Activated T-helper 1 cell treated with anti-CD3 and anti-CD28 coated beads, Interleukin-12 subunit alpha, Interleukin-12 subunit beta, Interleukin-2, Interleukin-4 antibody, amounts not matched to agents 30 ng/mL and 10 ng/mL and 1 ng/mL, durations not matched to agents 14 hours and 24 hours and 36 hours (primary cell): ENCODE measurements around the gene CHRND. TPM values are rescaled to one million over a fixed set of nuclear protein-coding genes. Genes with fewer than 3 reads are reported as not detected.

Experiments
- DNase-seq: peaks from one replicate; pipeline ENCODE4 v3.0.0; 2021; ENCODE audit warnings: low spot score
- H3K27ac Mint-ChIP-seq: one replicate; pipeline ENCODE4 v1.8.0; 2021; ENCODE audit warnings: mild to moderate bottlenecking, mixed read lengths
- H3K27me3 Mint-ChIP-seq: one replicate; pipeline ENCODE4 v1.8.0; 2022; ENCODE audit warnings: mild to moderate bottlenecking, moderate library complexity, mixed read lengths; ENCODE audit not compliant: insufficient read depth
- H3K36me3 Mint-ChIP-seq: one replicate; pipeline ENCODE4 v1.8.0; 2021; ENCODE audit warnings: low read depth, mixed read lengths
- H3K4me1 Mint-ChIP-seq: one replicate; pipeline ENCODE4 v1.8.0; 2021; ENCODE audit warnings: low read depth, mixed read lengths
- H3K4me3 Mint-ChIP-seq: one replicate; pipeline ENCODE4 v1.8.0; 2021; ENCODE audit warnings: mild to moderate bottlenecking, moderate library complexity, mixed read lengths
- H3K9me3 Mint-ChIP-seq: one replicate; pipeline ENCODE4 v1.8.0; 2021; ENCODE audit warnings: mixed read lengths
- intact Hi-C: fragments of 100-400 bp; cut with micrococcal nuclease; formaldehyde crosslinking; loops from one replicate; pipeline ENCODE4 v1.15.1; 2024
- total RNA-seq: library from RNA; stranded (reverse); gene quantifications from 2 replicates; pipeline ENCODE4 v1.2.3, GENCODE V29; 2022

CHRND gene
- total RNA-seq = not detected in 2 replicates

DNA sequence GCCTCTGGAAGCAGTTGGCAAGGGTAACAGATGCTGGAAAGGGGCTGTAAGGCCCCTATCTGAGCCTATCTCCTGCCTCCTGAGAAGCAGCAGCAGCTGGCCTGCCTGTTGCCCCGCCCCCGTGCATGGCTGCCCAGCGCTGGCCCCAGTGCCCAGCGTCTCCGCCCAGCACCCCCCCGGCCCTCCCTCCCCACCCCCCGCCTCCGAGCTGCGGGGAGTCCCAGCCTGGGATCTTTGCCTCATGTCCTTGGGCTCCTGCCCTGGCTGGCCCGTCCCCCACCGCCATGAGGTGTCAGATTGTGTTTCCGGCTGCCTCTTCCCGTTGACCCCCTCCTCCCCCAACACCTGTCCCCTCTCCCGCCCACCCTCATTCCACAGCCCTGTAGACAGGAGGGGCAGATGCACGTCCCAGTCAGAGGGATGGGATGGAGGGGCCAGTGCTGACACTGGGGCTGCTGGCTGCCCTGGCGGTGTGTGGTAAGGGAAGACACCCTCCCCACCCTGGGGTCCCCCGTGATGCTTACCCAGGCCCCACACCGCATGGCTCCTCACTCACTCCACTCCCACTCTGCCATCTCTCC, at the start of gene CHRND:
Gene CHRND, plus strand, starts transcription at position 370 of the 581 bp plus-strand sequence. Its CDS starts 56 bp downstream, at position 426.
- DNase-seq = no peak
- Mint-ChIP-seq H3K9me3 (no peaks in the 10 kb centered on the region), H3K36me3 (no peaks in the 10 kb centered on the region), H3K4me3 (no peak within 1 kb of the TSS), H3K4me1 (peaks cover 6% of the 10 kb centered on the region), H3K27me3 (peaks cover 29% of the 10 kb centered on the region), H3K27ac (no peak within 1 kb of the TSS)
- intact Hi-C loops = loop anchor here (10.0 kb wide), 1 partner anchor 601 kb away; the partner anchor contains the start of gene NPPC

DNA sequence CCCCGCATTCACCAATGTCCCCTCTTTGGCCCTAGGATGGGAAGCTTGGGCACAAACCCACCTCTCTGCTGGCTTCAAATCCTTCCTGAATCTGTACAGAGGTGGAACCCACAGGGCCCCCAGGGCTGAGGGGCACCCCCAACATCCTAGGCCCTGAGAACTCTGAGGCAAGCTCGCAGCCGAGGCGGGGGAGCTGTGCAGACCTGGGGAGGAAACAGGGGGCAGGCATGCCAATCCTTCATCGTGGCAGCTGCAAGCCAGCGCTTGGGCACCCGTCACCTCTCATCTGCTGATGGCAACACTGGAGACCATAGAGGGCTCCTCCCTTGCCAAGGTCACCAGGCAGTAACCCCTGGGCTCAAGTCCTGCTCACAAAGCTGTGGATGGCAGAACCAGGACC, 49.2 kb upstream of the CHRND start:
- H3K9me3 Mint-ChIP-seq = no peaks in the 10 kb centered on the region
- intact Hi-C loops = no loop called here
- peaks cover 15% of the 10 kb centered on the region for H3K27me3 Mint-ChIP-seq
- H3K27ac Mint-ChIP-seq = no peak overlapping the region
- H3K36me3 Mint-ChIP-seq = no peaks in the 10 kb centered on the region
- no peak for DNase-seq
- H3K4me1 Mint-ChIP-seq = no peaks in the 10 kb centered on the region
- no peak overlapping the region for H3K4me3 Mint-ChIP-seq

DNA sequence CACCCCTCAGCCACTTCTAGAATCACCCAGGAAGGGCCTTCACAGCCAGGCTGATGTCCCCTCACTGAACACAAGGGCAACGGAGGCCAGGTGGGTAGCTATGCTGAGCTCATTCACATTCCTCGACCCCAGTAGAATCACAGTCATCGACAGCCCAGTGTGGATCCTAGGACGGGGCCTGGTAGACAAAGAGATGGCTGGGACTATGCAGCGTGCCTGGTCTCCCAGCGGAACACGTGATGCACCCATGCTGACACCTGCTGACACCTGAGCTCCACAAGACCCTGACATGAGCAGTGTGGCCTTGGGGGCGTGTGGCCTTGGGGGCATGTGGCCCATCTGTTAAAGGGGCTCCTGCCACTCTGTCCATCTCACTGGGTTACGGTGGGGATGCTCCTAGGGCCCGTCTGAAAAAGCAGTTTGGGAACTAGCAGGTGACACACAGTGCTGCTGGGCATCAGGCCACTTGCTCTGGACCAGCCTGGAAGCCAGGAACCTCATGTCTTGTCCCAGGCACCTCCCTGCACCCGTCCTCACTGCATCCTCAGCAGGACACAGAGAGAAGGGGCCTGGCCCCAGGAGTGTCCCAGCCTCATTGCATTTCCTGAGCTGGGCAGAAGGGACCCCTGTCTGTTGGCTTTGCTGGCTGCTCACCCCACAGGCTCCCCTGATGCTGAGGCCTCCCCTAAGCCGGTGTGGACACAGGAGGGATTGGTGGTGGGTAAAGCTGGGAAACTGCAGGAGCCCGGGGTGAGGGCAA, 48.0 kb upstream of the CHRND start:
- Mint-ChIP-seq H3K27me3 (peaks cover 7% of the 10 kb centered on the region), H3K4me1 (no peaks in the 10 kb centered on the region), H3K27ac (no peak overlapping the region), H3K4me3 (no peak overlapping the region), H3K9me3 (no peaks in the 10 kb centered on the region), H3K36me3 (no peaks in the 10 kb centered on the region)
- intact Hi-C loops = no loop called here
- no peak for DNase-seq

DNA sequence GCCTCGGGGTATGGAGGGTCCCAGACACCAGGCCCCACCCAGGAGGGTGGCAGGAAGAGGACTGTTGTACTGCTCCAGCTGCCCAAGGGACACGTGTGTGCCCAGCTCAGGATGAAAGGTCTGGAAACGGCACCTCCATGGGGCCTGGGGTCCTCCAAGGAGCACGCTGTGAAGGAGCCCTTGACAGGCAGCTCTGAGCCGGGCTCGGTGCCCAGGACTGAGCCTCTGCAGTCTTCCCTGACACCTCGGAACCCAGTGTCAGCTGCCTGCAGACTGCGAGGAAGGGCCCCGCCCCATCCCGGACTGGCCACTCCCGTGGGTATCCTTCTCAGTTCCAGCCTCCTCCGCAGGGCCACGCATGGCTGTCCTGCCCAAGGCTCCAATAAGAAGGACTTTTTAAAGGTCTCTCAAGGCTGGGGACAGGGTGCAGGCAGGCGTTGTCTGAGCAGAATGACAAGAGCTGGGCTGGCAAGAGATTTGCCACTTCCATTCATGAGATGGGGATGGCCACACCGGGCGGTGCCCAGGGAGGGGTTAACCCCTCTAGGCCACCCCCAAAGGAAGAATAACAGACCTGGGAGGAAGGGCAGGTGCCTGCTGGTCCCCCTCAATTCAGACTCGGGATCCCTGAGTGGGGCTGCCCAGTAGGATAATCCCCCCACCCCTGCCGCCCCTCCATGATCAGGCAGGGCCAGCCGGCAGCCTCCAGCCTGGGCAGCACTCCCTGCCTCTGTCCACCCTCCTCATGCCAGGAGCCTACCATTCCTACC, 47.2 kb upstream of the CHRND start:
- Mint-ChIP-seq H3K27me3 (peaks cover 7% of the 10 kb centered on the region), H3K36me3 (no peaks in the 10 kb centered on the region), H3K9me3 (no peaks in the 10 kb centered on the region), H3K4me1 (no peaks in the 10 kb centered on the region), H3K4me3 (no peak overlapping the region), H3K27ac (no peak overlapping the region)
- DNase-seq = no peak
- intact Hi-C loops = no loop called here

DNA sequence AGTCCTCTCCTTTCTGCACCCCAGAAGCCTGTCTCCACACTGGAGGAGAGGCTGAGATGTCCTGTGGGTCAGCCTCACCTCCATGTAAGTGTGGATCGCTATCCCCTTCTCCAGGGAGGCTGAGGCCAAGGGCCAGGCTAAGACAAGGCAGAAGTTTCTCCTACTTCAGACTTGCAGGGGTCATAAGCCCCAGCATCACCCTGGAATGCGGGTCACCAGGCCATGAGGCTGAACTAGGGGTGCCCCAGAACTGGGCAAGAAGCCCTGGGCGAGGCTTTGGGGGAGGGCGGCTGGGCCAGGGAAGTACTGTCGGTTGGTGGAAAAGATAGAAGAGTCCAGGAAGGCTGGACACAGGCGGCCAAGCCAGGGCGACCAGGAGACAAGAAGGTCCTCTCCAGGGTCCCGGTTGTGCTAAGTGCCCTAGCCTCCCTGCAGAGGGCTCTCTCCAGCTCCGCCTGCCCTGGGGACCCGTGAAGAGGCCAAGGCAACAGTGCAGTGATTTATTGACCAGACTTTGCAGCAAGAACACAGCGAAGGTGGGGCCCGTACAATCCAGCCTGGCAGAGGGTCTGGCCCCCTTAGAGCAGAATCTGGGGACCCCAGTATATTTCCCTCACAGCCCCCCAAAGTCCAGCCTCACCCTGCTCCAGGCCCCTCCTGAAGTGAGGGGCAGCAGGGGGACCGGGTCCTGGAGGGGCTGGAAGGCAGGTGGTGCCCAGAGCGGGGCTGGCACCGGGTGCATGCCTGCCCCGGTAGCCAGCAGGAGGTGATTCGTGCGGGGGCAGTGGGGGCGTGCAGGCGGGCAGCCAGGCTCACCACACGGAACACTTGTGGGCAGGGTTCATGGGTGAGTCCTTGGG, 46.4 kb upstream of the CHRND start:
- intact Hi-C loops = no loop called here
- Mint-ChIP-seq H3K9me3 (no peaks in the 10 kb centered on the region), H3K27me3 (peaks cover 10% of the 10 kb centered on the region)

DNA sequence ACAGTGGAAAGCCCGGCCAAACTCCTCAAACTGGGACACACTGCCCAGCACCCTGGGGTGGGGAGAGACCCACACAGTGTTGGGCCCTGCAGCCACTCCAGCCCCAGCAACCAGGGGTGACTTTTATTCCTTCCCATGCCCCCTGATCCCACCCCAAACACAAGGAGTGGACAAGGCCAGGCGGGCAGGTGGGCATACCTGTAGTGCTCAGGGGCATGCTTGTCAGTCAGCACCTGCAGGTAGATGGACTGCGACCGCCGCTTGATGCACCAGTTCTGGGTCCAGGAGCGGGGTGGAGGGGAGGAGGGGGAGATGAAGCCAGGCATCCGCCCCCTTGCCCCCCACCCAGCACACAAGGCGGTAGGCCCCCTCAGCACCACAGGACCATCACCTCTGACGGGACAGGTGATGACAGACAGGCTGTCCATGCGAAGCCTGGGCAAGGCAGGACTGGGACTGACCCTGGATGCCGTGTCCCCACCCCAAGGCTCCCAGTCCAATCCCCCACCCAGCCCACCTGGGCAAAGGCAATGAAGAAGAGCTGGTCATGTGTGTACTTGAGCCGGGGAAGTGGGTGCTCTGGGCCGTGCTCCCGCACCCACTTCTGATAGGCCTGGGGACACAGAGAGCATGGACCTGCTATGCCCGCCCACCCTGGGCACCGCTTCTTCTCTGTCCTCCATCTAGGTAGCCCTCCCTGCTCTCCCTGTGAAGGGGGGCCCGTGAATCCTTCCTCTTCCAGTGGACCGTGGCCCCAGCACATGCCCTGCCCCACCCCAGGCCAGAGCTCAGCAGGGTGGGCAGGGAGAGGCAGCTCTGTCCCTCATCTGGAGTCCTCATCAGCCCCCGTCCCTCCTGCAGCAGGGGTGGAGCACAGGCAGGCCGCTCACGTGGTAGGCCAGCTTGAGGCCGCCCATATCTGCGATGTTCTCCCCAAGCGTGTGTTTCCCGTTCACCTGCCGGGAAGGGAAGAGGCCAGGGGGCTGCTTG, 45.5 kb upstream of the CHRND start:
- H3K36me3 Mint-ChIP-seq = no peaks in the 10 kb centered on the region
- H3K27me3 Mint-ChIP-seq = peaks cover 13% of the 10 kb centered on the region
- H3K4me3 Mint-ChIP-seq = no peak overlapping the region
- no peak for DNase-seq
- no peaks in the 10 kb centered on the region for H3K9me3 Mint-ChIP-seq
- no peaks in the 10 kb centered on the region for H3K4me1 Mint-ChIP-seq
- intact Hi-C loops = no loop called here
- no peak overlapping the region for H3K27ac Mint-ChIP-seq

More for the DNA sequence above, 46.4 kb upstream of the CHRND start:
- H3K4me1 Mint-ChIP-seq = no peaks in the 10 kb centered on the region
- no peaks in the 10 kb centered on the region for H3K36me3 Mint-ChIP-seq
- H3K4me3 Mint-ChIP-seq = no peak overlapping the region
- H3K27ac Mint-ChIP-seq = no peak overlapping the region
- no peak for DNase-seq

DNA sequence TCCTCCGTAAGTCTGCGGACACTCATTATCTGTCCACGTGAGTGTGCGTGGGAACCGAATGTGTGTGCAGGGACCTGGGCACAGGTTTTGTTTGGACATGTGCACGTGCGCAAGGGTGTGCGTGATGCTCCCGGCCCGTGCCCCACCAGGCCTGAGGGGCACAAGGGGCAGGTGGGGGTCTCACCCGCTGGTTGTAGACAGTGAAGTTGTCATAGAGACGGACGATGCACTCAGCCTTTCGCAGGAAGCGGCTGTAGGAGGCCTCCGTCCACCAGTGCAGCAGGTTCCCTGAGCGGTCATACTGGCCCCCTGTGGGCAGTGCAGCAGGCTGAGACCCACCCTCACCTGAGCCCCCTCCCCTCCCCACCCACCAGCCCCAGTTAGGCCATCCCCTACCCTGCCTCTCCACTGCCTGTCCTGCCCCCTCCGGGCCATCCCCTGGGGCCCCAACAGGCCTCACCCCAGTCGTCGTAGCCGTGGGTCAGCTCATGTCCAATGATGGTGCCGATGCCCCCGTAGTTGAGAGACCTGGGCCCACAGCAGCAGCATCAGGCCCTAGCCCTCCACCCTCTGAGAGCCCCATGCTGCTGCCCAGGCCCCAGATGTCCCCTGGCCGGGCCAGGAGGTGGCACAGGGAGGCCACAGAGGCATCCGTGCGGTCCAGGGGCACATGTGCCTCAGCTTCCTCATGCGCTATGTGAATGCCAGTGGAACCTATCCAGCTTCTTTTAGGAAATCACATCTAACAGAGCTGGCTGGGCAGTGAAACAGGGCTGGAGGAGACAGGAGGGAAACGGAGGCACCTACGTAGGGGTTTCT, 44.4 kb upstream of the CHRND start:
- H3K36me3 Mint-ChIP-seq = no peaks in the 10 kb centered on the region
- H3K27me3 Mint-ChIP-seq = peaks cover 12% of the 10 kb centered on the region
- intact Hi-C loops = no loop called here
- no peak for DNase-seq
- no peak overlapping the region for H3K27ac Mint-ChIP-seq
- H3K4me3 Mint-ChIP-seq = no peak overlapping the region
- H3K9me3 Mint-ChIP-seq = no peaks in the 10 kb centered on the region
- H3K4me1 Mint-ChIP-seq = no peaks in the 10 kb centered on the region

DNA sequence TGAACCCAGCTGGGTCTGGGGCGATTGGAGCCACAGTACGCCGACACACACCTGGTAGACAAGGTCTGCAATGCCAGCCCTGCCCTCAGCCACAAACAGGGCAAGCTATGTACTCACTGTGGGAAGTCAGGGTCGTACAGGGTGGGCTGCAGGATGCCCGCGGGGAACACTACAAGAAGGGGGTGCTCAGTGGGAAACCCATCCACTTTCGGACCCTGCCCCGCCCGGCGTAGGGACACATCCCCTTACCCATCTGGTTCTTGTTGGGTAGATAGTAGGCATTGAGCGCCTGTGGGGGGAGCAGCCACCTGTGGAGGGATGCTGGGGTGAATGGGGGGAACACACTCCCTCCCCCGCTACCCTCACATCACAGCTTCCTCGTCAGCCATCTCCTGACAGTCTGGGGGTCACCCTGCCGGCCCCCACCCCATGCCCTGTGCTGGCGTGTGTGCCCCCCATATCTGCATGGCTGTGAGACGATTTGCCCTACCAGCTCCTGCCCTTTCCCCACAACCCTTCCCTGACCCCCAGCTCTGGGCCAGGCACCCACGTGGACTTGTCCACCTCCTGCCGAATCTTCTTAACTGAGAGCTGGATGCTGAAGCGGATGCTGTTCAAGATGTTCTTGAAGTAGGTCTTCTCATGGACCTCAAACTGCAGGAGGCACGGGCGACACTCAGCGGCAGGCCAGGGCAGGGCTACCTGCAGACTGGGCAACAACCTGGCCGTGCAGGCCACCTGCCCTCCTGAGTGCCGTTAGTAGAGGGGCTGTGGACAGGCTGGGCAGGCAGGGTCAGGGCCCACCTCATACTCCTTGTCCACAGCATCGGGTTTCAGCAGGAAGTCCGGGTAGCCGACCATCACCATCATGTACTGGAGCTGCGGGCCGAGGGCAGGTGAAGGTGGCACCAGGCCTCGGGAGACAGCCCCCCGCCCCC, 43.4 kb upstream of the CHRND start:
- H3K36me3 Mint-ChIP-seq = no peaks in the 10 kb centered on the region
- peaks cover 12% of the 10 kb centered on the region for H3K27me3 Mint-ChIP-seq
- H3K27ac Mint-ChIP-seq = no peak overlapping the region
- no peaks in the 10 kb centered on the region for H3K9me3 Mint-ChIP-seq
- intact Hi-C loops = no loop called here
- no peak overlapping the region for H3K4me3 Mint-ChIP-seq
- no peak for DNase-seq
- H3K4me1 Mint-ChIP-seq = no peaks in the 10 kb centered on the region

DNA sequence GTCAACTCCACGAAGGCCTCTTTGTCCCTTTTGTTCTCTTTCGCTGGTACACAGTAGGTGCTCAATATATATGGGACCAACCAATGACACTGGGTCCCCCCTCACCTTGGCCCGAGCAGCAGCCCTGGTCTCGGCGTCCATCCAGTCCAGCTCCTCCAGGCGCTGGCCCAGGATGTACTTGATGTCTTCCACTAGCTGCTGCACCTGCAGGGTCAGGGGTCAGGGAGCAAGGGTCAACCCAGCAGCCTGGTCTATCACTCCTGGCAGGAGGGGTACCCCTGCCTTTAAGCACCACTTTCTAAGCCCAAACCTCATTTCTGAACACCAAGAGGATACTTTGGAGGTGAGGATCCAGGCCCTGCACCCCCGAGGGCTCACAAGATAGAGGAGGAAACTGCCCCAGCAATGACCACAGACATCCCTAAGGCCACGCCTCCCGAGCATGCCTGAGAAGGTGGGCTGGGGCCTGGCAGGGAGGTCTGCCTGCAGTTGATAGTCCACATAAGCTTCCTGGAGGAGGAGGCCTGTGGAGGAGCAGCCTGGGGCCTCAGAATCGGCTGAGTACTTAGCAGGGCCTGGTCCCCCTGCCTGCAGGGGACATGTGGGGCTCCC, 42.5 kb upstream of the CHRND start:
- no peak for DNase-seq
- Mint-ChIP-seq H3K36me3 (no peaks in the 10 kb centered on the region), H3K4me3 (no peak overlapping the region), H3K27ac (no peak overlapping the region), H3K9me3 (no peaks in the 10 kb centered on the region), H3K4me1 (no peaks in the 10 kb centered on the region), H3K27me3 (peaks cover 16% of the 10 kb centered on the region)
- intact Hi-C loops = no loop called here

DNA sequence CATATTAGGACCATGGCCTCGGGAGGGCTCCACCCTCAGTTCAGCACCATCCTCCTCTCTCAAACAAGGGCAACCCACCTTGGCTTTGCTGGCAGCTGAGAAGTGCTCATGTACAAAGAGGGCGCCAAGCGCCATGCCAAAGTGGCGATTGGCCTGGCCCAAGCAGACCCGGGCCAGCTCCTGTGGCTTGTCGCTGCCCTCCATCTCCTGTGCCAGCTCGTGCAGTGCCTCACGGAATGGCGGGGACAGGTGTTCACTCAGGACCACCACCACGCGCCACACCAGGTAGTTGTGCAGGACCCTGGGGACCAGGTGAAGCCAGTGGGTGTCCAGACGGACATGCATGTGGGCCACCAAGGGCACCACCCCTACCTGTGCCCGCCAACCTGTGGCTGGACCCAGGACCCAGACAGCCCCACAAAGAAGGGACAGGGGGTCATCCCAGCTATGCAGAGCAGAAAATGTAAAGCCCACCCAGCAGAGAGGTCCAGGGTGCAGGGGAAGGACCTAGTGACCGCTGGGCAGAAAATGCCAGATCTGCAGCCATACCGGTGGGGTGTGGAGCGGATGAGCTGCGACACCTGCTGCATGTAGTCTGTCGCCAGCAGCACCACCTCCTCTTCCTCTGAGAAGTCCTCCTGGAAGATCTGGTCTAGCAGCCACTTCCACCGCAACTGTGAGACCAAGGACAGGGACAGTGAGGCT, 41.9 kb upstream of the CHRND start:
- no peak for DNase-seq
- Mint-ChIP-seq H3K9me3 (no peaks in the 10 kb centered on the region), H3K27me3 (peaks cover 22% of the 10 kb centered on the region), H3K27ac (no peak overlapping the region), H3K4me1 (no peaks in the 10 kb centered on the region), H3K36me3 (no peaks in the 10 kb centered on the region), H3K4me3 (no peak overlapping the region)
- intact Hi-C loops = no loop called here
